ENCODE measurements around the gene FHOD3.
A peak's percentile ranks its signal among the peaks of the same experiment; 100 is the strongest.

The FHOD3 gene

DNA sequence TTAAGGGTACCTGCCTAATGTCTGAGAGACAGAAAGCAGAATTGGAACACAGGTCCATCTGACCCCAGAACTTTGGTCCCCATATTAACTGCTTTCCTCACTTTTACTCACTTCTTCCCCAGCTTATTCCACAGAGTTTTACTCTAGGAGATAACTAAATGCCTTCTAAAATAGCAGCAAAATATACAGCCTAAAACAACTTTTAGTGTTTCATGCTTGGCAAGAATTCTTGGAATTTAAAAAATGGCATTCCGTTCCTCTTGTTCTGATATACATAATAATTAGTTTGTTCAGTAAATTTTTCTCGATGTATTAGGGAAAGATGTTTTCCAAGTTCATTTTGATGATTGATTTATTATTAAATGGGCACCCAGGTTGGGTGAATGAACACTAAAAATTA is 151.9 kb downstream of the FHOD3 start:
- TF ChIP-seq, protein P1, sequence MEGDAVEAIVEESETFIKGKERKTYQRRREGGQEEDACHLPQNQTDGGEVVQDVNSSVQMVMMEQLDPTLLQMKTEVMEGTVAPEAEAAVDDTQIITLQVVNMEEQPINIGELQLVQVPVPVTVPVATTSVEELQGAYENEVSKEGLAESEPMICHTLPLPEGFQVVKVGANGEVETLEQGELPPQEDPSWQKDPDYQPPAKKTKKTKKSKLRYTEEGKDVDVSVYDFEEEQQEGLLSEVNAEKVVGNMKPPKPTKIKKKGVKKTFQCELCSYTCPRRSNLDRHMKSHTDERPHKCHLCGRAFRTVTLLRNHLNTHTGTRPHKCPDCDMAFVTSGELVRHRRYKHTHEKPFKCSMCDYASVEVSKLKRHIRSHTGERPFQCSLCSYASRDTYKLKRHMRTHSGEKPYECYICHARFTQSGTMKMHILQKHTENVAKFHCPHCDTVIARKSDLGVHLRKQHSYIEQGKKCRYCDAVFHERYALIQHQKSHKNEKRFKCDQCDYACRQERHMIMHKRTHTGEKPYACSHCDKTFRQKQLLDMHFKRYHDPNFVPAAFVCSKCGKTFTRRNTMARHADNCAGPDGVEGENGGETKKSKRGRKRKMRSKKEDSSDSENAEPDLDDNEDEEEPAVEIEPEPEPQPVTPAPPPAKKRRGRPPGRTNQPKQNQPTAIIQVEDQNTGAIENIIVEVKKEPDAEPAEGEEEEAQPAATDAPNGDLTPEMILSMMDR (IDR thresholded peaks at IDR 0.05), result no peak
- DNase-seq (ENCODE audit: low spot score), result no peak
- Histone ChIP-seq H3K4me3 (no peak overlapping the region), H3K27ac (peak overlapping the region in 1 of 2 donors; percentile 7)

DNA sequence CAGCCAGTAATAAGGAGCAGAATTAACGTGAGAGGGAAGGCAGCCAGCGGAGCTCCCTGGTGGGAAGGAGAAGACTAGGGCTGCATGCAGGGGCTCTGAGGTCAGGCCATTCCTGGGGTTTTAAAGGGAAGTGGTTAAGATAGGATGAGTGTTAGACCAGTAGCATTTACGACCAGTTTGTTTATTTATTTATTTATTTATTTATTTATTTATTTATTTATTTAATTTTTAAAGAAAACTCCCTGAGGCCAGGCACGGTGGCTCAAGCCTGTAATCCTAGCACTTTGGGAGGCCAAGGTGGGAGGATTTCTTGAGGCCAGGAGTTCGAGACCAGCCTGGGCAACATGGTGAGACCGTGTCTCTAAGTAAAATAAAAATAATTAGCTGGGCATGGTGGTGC is 152.8 kb downstream of the FHOD3 start:
- Histone ChIP-seq H3K27ac (no peak overlapping the region), H3K4me3 (no peak overlapping the region)
- TF ChIP-seq, protein P1 (IDR thresholded peaks at IDR 0.05), result no peak
- no peak for DNase-seq (ENCODE audit: low spot score)

DNA sequence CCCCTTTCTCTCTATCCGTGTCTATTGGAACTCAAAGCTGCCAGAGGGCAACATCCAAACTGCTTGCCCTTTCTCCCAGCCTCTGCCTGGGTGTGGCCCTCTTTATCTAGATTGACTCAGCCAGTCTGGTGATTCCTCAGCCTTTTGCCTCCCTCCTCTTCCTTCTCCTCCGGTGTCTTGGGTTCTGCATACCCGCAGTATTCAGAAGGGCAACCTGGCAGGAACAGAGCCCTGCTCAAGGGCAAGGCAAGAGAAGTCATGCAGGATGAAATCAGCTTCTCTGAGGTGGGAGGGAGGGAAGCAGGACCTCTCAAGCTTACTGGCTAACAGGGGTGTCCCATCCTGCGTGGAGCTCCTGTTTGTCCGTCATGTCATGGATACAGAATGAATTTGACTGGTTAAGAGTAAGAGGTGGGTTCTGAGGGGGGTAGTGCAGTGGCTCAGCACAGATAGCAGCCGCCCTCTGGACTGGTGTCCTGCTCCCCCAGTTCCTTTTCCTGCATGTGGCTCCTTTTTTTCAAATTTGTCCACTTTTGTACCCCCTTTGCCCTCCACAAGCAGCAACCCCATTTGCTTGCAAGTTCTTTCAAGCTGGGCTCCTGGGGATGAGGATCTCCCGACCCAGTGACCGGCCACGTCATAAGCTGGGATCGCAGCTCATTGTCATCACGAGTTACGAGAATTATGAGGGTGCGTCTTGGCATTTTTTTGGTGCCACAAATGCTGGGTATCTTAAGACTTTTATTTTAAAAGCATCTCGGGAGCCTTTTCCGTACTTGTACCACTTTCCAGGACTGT is 154.1 kb downstream of the FHOD3 start:
- H3K4me3 ChIP-seq, result no peak overlapping the region
- no peak for DNase-seq (ENCODE audit: low spot score)
- TF ChIP-seq, protein P1 (IDR thresholded peaks at IDR 0.05), result no peak
- H3K27ac ChIP-seq, result no peak overlapping the region

DNA sequence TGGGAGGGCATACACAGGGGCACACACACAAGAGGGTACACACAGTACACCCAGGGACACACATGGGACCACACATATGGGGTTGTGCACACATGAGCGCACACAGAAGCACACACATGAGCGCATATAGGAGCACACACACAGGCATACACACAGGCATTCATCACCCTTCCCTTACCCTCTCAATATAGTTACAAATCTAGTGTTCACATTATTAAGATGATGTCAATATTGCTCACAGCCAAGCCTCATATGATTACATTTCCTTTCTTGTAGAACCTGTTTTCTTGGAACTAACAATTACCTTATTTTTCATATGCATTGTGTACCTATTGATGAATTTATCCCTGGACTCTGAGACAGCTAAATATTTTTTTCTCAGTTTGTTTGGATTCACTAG is 156.7 kb downstream of the FHOD3 start:
- Histone ChIP-seq H3K27ac (no peak overlapping the region), H3K4me3 (no peak overlapping the region)
- TF ChIP-seq, protein P1 (IDR thresholded peaks at IDR 0.05), result no peak
- no peak for DNase-seq (ENCODE audit: low spot score)

DNA sequence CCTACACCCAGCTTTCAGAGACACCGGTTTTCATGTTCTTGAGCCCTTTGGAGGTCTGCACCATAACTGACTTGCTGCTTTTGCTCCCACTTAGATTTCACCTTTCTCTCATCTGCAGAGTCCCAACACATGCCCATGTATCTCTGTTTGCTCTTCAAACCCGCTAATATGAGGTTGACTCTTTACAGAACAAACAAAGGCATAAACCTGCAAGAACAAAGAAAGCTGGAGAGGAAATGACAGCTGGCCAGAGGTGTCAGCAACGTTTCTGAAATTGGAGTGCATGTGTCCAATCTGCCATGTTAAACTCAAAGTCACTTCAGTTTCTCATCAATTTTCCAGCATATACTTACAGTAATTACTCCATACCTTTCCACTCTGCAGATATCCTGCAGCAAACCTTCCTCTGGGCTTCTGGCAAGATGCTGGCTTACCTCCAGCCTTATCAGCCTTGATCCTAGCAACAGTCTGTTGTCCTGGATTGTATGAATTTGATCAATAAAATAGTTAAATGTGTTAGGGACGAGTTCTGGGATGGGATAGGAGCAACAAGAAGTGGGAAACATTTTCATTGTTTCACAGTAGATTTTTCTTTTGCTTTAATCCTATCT is 157.4 kb downstream of the FHOD3 start:
- no peak overlapping the region for H3K27ac ChIP-seq
- no peak for DNase-seq (ENCODE audit: low spot score)
- TF ChIP-seq, protein P1 (IDR thresholded peaks at IDR 0.05), result no peak
- no peak overlapping the region for H3K4me3 ChIP-seq

DNA sequence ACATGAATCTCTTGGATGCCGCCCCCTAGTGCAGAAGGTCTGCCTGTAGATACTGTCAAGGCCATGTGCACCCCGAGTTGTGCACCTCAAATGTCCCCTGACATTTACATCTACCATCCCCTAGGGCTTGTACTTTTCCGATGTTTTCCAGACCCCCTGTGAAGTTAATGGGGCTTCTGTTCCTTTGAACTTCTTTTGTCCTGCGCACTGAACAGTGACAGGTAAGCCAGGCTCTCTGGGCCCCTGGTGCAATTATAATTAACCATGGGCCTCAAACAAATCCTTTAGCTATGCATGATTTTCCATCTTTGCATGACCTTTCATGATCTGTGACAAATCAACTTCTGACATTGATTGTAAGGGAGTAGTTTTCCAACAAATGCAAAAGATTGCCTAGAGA is 158.4 kb downstream of the FHOD3 start:
- H3K27ac ChIP-seq, result no peak overlapping the region
- TF ChIP-seq, protein P1 (IDR thresholded peaks at IDR 0.05), result no peak
- DNase-seq (ENCODE audit: low spot score), result no peak
- H3K4me3 ChIP-seq, result no peak overlapping the region

DNA sequence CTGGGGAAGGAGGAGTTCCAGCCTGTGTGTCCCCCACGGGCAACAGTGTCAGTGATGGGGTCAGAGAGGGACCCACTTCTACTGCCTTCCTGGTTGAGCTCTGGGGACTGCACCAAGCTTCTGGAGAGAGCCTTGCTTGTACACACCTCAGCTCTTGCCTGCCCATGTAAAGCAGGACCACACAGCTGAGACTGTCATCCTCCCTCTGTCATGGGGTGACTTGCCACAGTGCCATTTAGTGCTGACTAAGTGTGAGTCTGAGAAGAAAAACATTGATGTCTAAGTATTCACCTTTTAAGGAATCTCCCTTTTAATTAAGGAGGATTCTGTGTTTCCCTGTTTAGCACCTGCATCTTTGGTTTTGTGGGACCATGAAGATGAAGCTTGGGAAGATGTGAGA is 159.1 kb downstream of the FHOD3 start:
- TF ChIP-seq, protein P1 (IDR thresholded peaks at IDR 0.05), result no peak
- DNase-seq (ENCODE audit: low spot score), result no peak
- H3K4me3 ChIP-seq, result no peak overlapping the region
- H3K27ac ChIP-seq, result no peak overlapping the region

All from coronary artery (tissue), 2 donors.